Measurements from ENCODE around the gene PAX7. TPM values are rescaled to one million over a fixed set of nuclear protein-coding genes. Genes with fewer than 3 reads are reported as not detected.

Gene PAX7
- total and polyA plus RNA-seq, 2 experiments from 2014 or later: not detected

DNA sequence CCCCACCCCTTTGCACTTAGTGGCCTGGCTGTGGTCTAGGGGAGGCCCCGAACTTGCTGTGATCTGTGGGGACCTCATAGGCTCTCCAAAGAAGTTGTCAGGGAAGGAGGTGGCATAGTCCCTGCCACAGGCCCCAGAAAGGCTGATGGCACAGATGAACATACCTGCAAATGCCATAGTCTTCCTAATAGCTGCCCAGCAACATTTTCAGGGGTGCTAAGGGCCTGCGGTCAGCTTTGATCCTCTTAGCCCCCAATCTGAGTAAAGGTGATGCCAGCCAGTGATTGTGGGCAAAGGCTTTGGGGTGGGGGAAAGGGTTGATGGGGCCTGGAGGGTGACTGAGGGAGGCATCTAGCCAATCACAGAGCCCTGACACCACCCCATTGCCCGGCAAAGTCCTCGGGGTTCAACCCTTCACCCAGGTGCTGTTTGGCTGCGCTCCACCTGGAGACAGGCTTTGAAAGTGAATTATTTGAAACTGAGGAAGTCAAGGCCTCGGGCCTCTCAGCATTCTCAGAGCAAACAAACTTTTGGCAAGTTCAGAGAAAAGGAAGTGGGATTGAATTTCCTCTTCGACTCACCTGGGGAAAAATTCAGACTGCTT is 35.8 kb downstream of the PAX7 start:
- H3K4me1 ChIP-seq (ENCODE audit: low read depth): no peaks in the 10 kb centered on the region
- peaks cover 81% of the 10 kb centered on the region for H3K27me3 ChIP-seq
- TF ChIP-seq, protein P1, sequence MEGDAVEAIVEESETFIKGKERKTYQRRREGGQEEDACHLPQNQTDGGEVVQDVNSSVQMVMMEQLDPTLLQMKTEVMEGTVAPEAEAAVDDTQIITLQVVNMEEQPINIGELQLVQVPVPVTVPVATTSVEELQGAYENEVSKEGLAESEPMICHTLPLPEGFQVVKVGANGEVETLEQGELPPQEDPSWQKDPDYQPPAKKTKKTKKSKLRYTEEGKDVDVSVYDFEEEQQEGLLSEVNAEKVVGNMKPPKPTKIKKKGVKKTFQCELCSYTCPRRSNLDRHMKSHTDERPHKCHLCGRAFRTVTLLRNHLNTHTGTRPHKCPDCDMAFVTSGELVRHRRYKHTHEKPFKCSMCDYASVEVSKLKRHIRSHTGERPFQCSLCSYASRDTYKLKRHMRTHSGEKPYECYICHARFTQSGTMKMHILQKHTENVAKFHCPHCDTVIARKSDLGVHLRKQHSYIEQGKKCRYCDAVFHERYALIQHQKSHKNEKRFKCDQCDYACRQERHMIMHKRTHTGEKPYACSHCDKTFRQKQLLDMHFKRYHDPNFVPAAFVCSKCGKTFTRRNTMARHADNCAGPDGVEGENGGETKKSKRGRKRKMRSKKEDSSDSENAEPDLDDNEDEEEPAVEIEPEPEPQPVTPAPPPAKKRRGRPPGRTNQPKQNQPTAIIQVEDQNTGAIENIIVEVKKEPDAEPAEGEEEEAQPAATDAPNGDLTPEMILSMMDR (IDR thresholded peaks at IDR 0.05; ENCODE audit: low read depth, low read length): no peak
- no peaks in the 10 kb centered on the region for H3K9me3 ChIP-seq (ENCODE audit: low read depth)
- H3K4me3 ChIP-seq: no peak overlapping the region
- H3K36me3 ChIP-seq: no peaks in the 10 kb centered on the region
- no peak overlapping the region for H3K27ac ChIP-seq
- no peak for DNase-seq (ENCODE audit: low read depth in 1 of 2, low spot score in 1 of 2)

DNA sequence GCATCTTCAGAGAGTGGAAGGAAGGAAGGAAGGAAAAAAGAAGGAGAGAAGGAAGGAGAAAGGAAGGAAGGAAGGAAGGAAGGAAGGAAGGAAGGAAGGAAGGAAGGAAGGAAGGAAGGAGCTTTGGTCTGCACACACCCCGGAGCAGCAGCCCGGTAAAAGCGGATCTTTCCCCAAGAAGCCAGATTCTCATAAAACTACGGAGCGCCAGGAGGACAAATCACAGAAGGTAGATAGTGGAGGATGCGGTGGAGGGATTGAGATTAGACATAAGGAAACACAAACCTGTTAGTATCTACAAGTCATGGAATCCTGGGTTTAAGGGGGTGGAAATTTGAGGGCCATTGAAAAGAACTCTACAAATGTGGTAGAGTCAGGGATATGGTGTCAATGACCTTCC is 36.7 kb downstream of the PAX7 start:
- Histone ChIP-seq H3K9me3 (ENCODE audit: low read depth) (no peaks in the 10 kb centered on the region), H3K27me3 (peaks cover 72% of the 10 kb centered on the region), H3K36me3 (no peaks in the 10 kb centered on the region), H3K27ac (no peak overlapping the region), H3K4me1 (ENCODE audit: low read depth) (no peaks in the 10 kb centered on the region), H3K4me3 (no peak overlapping the region)
- TF ChIP-seq, protein P1 (IDR thresholded peaks at IDR 0.05; ENCODE audit: low read depth, low read length): no peak
- no peak for DNase-seq (ENCODE audit: low read depth in 1 of 2, low spot score in 1 of 2)

DNA sequence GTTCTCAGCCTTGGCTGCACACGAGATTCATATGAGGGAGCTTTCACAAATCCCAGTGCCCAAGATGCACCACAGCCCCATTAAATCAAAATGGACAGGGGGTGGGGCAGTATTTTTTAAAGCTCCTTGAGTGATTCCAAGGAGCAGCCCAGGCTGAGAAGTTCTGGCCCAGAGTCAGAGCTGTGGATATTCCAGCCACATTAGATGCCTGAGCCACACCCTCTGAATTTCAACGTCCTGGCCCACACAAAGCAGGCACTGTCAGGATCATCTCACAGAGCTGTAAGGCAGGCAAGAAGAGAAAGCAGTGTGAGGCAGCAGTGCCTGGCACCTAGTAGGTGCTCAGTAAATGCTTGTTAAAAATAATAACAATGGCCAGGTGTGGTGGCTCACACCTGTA is 37.4 kb downstream of the PAX7 start:
- TF ChIP-seq, protein P1 (IDR thresholded peaks at IDR 0.05; ENCODE audit: low read depth, low read length): no peak
- peaks cover 69% of the 10 kb centered on the region for H3K27me3 ChIP-seq
- DNase-seq (ENCODE audit: low read depth in 1 of 2, low spot score in 1 of 2): no peak

DNA sequence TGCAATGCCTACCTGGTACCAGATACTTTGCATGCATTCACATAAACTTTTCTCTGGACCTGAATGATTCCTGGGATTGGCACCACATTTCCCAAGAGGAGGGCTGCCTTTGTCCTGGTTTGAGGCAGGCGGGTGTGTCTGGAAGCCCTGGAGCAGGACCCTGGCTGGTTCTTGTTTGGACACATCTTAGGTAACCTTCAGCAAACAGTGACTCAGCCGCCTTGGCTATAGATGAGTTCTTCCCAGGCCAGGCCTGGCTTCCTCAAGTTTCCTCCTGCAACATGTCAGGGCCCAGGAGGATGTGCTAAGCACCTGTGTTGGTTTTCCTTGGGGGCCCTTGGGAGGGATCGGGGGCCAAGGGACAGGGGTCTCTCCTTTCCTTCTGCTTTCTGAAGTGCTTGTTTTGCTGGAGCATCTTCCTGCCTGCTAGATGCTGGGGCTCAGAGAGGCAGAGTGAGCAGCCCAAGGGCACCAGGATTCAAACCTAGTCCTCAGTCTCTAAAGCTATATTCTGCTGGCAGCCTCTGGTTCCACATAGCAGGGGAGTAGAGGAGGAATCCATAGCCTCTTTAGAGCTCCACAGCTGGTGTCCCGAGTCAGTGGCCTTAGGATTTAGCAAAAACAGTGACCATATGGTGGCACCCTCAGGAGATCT is 38.2 kb downstream of the PAX7 start:
- Histone ChIP-seq H3K36me3 (no peaks in the 10 kb centered on the region), H3K4me3 (no peak overlapping the region), H3K4me1 (ENCODE audit: low read depth) (no peaks in the 10 kb centered on the region), H3K27ac (no peak overlapping the region), H3K9me3 (ENCODE audit: low read depth) (no peaks in the 10 kb centered on the region), H3K27me3 (peaks cover 69% of the 10 kb centered on the region)
- TF ChIP-seq, protein P1 (IDR thresholded peaks at IDR 0.05; ENCODE audit: low read depth, low read length): no peak
- no peak for DNase-seq (ENCODE audit: low read depth in 1 of 2, low spot score in 1 of 2)

More for the DNA sequence above, 37.4 kb downstream of the PAX7 start:
- Histone ChIP-seq H3K4me1 (ENCODE audit: low read depth) (no peaks in the 10 kb centered on the region), H3K27ac (no peak overlapping the region), H3K4me3 (no peak overlapping the region), H3K36me3 (no peaks in the 10 kb centered on the region), H3K9me3 (ENCODE audit: low read depth) (no peaks in the 10 kb centered on the region)

DNA sequence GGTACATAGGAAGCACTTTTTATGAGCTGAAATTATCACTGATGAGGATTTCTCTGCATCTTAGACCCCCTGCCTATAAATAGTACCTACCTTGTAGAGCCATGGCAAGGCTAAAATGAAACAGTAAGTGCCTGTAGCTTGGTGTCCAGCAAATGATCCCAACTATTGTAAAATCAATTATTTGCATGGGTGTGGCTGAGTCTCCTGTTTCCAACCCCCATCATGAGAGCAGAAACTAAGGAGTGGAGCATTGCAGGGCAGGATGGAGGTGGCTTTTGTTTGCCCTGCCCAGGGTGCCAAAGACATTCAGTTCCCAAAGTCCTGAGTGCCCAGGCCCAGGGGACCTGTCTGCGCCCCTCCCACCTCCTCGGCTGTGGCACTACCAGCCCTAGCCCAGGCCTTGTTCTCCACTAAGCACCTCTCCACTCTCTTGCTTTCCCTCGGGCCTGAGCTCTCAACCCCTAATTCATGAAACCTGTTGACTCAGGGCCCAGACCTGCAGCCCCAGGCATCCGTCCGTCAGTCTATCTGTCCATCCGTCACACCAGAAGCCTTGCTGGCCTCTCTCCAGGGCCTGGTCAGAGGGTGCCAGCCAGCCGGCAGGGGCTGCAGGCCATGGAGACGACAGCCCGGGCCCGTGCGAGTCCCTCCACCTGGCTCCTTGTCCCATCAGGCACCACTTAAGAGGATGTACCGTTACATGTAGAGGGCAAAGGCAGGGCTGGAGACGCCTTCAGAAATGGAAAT is 39.6 kb downstream of the PAX7 start:
- no peak for DNase-seq (ENCODE audit: low read depth in 1 of 2, low spot score in 1 of 2)
- Histone ChIP-seq H3K4me1 (ENCODE audit: low read depth) (no peaks in the 10 kb centered on the region), H3K27ac (no peak overlapping the region), H3K36me3 (no peaks in the 10 kb centered on the region), H3K27me3 (peaks cover 69% of the 10 kb centered on the region), H3K9me3 (ENCODE audit: low read depth) (no peaks in the 10 kb centered on the region), H3K4me3 (no peak overlapping the region)
- TF ChIP-seq, protein P1 (IDR thresholded peaks at IDR 0.05; ENCODE audit: low read depth, low read length): no peak

Data from cardiac muscle cell (in vitro differentiated cells and primary cell).